T-helper 9 cell (primary cell): ENCODE measurements around the gene CHCHD3.

Source experiments
- DNase-seq: peaks from one replicate; pipeline ENCODE4 v3.0.0-alpha.2; 2020

The CHCHD3 gene

GRCh38 chr7:132764762-132765161 lies 317.1 kb downstream of the CHCHD3 start:
- no peak for DNase-seq

GRCh38 chr7:132760866-132761265 lies 321.0 kb downstream of the CHCHD3 start:
- DNase-seq, result no peak

GRCh38 chr7:132760244-132760623 lies 321.7 kb downstream of the CHCHD3 start:
- DNase-seq, result no peak

DNA sequence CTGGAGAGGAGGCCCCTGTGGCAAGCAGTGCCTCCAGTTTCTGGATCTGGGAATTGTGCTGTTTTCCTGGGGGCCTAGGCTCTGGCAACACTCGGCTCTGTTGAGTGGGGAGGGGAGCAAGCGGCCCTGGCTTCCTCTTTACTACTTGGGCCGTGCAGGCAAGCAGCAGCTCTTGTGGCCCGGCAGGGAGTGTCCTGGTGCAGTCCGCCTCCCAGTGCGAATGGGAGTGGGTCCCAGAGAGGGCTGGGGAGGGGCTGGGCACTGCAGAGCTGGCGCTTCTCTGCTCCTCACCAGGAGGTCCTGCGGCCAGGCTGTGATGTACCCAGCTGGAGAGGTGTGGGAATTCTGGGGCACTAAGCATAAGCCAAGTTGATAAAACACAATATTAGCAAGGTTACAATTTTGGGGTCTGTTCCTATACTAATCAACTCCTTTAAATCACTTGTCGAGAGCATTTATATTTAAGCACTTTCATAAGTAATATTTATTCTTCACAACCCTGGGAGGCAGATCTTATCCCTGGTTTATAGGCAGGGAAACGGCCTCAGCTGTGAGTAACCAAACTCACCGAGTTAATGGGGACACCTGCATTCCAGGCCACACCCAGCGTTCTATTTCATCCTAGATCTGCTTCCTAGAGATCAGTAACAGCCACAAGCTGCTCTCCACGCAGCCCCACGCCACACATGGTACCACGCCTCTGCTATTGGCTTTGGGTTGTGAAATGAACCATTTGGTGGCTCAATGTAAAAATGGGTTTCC lies 322.2 kb downstream of the CHCHD3 start:
- no peak for DNase-seq

- DNase-seq, result no peak
Measured at GRCh38 chr7:132758986-132759385, 322.9 kb downstream of the CHCHD3 start.

GRCh38 chr7:132757783-132758182 lies 324.1 kb downstream of the CHCHD3 start:
- DNase-seq, result no peak

- no peak for DNase-seq
Measured at GRCh38 chr7:132756484-132756990, 325.4 kb downstream of the CHCHD3 start.

DNA sequence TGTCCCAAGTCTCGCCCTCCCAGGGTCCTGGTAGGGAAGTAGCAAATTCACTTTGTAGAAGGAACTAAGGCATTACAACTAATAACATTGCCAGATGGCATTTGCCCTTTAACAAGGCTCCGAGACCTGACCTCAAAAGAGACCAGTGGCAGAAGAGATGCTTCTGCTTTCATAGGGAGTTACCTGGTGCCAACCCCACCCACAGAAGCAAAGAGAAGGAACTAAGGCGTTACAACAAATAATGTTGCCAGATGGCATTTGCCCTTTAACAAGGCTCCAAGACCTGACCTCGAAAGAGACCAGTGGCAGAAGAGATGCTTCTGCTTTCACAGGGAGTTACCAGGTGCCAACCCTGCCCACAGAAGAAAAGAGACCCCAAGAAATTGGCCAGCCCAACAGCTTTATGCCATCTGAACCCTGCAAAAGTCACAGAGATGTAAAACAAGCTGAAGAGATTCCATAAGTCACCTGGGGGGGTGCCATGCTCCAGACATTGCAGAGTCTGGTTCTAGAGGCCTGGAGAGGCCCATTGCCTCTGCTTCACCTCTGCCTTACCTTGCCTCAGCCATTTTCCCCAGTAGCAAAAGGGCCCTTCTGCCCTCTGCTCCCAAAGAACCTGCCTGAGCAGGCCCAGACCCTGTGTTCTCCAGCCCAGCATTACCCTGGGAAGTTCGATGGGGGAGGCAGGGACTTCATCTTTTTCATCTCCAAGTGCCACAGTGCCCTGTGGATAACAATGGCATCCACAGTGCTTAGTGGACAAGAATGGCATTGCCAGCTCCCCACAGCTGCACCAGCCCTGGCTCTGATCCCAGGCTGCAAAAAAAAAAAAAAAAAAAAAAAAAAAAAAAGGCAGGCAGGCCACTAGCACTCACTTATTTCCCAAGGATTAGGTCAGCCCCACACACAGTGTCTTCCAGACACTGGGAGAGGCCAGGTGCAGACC lies 326.1 kb downstream of the CHCHD3 start:
- no peak for DNase-seq

DNA sequence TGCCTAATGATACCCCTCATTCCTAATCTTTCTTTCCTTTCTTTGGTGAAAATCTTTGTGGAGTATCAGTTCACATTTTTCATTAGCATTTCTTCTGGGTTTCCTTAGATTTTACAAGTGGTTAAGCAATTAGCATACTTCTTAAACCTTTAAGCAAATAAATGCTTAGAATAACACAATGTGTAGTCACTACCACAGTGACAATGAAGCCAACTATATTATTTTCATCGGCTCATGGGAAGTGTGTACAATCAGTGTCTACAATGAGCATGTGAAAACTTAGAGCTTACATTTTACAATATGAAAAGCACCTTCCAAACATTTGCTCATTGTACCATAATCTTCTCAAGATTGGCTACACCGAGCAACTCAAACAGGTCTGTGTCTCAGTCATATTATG lies 329.5 kb downstream of the CHCHD3 start:
- no peak for DNase-seq

DNA sequence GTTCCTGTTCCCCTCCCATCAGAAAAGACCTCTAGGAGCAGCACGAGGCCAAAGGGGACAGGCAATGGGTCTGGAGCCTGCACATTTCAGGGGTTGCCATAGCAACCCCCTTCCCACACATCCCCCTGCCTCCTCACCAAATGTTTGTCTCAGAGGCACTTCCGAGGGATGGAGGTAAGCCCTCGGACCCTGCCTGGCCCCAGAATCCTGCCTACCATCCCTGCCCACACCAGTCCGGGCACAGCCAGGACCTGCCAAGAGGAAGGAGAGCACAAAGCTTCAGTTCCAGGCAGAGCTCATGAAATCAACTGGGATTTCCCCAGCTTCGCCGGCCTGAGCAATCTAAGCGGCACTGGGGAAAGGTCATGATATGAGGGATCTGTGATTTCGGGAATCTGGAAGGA lies 330.6 kb downstream of the CHCHD3 start:
- no peak for DNase-seq

DNA sequence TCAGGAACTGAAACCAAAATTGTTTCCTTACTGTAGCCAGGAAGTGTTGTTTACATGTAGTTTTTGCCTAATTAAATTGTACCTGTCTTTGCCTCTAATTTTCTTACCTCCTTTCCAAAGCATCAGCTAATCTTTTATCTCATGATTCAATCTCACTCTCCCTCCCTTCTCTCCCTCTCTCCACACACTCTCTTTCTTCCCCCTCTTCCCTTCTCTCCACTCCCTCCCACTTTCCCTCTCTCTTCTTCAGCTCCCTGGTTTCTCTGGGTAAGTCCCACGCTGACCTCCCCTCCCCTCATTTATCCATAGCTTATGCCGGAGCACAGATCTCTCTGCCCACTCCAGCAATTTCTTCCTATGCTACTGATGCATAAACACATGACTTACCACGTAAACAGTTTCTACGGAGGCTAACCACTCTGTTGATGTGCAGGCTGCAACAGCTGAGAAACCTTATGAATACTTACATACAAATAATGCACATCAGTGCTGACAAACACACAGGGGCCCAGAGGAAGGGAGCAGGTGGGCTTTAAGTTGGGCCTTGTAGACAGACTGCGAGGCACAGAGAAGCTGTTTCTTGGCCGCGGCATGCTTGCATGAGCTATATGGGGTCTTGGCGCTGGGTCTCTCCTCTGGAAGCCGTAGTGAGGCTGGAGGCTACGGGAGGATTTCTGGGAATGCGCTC lies 331.2 kb downstream of the CHCHD3 start:
- DNase-seq, result no peak

DNA sequence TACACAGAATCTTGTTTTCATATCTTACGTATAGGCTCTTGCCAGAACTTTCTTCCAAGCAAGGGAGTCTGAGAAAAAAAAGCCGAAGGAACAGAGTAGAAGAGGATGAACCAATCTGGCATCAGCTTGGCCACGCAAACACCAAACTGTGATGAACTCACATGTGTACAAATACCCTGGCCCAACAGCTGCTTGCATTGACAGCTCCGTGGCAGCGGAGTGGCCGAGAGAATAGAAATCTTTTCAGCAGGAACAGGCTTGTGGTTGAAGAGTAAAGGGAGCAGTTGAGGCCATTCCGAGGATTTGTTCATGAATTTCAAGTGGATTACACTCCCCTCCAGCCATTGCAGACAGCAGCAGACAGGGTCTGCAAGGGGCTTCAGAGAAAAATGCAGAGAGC lies 331.8 kb downstream of the CHCHD3 start:
- DNase-seq, result no peak

DNA sequence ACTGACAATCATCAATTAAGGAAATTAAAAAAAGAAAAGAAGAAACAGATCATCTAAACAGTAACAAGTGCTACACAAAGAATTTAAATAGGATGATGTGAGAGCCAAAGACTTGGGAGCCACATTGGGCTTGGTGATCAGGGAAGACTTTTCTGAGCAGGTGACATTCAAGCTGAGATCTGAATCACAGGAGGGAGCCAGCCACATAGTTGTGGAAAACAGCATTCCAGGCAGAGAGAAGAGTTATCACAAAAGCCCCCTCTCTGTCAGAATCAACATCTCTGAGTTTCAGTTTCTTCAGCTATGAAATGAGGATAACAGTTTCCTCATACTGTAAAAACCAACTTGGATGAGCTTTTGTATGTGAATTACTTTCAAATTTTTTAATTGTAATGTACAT lies 336.4 kb downstream of the CHCHD3 start:
- DNase-seq, result no peak

DNA sequence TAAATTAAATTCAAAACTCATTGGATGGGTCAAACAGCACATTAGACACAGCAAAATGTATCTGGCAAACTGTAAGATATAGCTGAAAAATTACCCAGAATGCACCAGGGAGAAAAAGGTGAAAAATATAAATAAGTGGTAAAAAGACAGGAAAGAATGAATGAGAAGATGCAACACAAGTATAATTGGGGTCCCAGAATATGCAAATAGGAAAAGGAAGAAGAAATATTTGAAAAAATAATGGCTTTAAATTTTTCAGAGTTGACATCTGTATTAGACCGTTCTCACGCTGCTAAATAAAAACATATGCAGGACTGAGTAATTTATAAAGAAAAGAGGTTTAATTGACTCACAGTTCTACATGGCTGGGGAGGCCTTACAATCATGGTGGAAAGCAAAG lies 337.9 kb downstream of the CHCHD3 start:
- no peak for DNase-seq

DNA sequence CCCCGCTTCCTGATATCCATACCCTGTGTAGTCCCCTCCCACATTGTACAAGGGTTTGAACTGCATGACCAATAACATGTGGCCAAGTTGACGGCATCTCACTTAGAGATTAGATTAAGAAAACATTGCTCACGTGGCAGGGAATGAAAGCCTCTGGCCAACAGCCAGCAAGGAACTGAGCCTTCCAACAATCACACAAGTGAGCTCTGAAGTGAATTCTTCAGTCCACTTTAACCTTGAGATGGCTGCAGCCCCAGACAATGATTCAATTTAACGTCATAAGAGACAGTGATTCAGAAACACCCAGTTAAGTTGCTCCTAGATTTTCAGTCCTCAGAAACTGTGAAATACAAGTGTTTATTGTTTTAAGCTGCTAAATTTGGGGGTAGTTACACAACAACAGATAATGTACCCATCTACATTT lies 339.7 kb downstream of the CHCHD3 start:
- DNase-seq, result no peak

DNA sequence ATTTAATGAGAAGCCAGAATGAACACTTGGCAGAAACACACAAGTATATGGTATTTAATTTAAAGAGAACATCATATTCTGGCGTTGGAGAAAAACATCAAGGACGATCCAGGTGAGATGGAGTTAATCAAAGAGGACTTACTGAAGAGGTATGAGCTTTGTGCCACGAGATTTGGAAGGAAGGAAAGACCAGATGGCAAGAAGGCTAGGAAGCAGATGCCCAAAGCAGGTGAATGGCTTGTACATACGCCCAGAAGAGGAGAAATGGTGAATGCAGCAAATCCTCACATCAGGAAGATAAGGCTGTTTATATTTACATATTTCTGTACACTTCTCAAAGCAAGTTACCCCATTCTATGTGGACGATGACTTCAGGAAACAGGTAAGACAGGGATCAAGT lies 341.7 kb downstream of the CHCHD3 start:
- no peak for DNase-seq

- DNase-seq, result no peak
Measured at GRCh38 chr7:132739271-132739955, 342.5 kb downstream of the CHCHD3 start.

DNA sequence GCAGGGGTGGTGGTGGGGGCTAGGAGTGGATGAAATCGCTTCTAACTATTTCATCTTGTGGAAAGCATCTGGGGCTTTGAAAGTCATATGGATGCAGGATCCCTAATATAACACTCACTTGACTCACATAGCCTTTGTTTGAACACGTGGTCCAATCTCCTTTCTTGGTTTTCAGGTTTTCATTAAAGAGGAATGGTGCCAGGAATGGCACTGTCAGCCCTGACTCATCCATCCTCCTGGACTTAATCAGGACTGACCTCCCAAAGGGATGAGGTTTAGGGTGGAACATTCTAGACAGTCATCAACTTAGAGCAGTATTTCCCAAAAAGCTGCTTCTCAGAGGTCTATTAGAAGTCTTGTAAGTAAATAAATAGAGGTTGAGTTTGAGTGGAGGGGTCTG lies 343.6 kb downstream of the CHCHD3 start:
- no peak for DNase-seq

- no peak for DNase-seq
Measured at GRCh38 chr7:132735476-132735875, 346.4 kb downstream of the CHCHD3 start.
